Activated T-helper 1 cell treated with anti-CD3 and anti-CD28 coated beads, Interleukin-2, amount 50 U/mL, for 16 hours (primary cell): ENCODE measurements around the gene RIN1.
A peak's percentile ranks its signal among the peaks of the same experiment; 100 is the strongest.
"Not testable (repeated sequence)": the region's sequence is repeated elsewhere in the genome, so short reads cannot be mapped to it uniquely, and the experiment has no call there.

Source experiments
- DNase-seq, 2 donors: peaks; one replicate each; pipeline ENCODE4 v3.0.0-alpha.2; 2020; ENCODE audit warnings: low read depth in 1 of 2, low spot score in 1 of 2

The RIN1 gene

DNA sequence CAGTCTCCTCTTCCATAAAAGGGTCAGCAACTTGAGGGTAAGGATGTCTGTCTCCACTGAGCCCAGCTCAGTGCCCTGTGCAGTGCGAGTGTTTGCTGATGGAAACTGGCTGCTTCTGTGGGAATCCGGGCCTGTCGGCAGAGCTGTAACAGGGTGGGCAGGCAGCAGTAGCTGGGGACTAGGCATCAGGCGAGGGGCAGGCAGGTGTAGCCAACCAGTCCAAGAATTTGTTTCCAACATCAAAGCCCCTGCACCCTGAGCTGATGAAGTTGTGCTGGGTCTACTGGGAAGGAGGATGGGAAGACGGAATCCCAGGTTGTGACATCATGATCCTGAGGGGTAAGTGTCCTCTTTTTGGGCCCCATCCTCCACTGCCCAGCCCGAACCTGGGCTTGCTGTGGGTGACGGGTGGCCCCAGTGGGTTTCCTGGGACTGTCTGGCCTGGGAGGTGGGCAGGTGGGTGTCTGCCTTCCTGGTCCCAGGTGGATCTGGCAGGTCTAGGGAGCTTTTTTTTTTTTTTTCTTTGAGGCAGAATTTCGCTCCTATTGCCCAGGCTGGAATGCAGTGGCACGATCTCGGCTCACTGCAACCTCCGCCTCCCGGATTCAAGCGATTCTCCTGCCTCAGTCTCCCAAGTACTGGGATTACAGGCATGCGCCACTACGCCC lies 24.3 kb upstream of the RIN1 start:
- no peak for DNase-seq

- no peak for DNase-seq
Measured at GRCh38 chr11:66359662-66360087, 23.4 kb upstream of the RIN1 start.

DNA sequence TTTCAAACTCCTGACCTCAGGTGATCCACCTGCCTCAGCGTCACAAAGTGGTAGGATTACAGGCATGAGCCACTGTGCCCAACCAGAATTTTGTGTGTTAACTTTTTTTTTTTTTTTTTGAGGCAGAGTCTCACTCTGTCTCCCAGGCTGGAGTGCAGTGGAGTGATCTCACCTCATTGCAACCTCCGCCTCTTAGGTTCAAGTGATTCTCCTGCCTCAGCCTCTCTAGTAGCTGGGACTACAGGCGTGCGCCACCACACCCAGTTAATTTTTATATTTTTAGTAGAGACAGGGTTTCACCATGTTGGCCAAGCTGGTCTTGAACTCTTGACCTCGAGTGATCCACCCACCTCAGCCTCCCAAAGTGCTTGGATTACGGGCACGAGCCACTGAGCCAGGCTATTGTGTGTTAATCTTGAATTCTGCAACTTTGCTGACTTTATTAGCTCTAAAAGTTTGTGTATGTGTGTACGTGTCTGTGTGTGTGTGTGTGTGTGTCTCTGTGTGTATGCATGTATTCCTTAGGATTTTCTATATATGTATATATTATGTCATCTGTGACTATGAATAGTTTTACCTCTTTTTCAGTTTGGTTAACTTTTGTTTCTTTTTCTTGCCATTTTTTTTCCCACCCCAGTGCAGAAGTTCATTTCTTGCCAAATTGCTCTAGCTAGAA lies 14.5 kb upstream of the RIN1 start:
- not testable (repeated sequence) for DNase-seq

GRCh38 chr11:66349084-66349386 lies 12.8 kb upstream of the RIN1 start:
- no peak for DNase-seq

DNA sequence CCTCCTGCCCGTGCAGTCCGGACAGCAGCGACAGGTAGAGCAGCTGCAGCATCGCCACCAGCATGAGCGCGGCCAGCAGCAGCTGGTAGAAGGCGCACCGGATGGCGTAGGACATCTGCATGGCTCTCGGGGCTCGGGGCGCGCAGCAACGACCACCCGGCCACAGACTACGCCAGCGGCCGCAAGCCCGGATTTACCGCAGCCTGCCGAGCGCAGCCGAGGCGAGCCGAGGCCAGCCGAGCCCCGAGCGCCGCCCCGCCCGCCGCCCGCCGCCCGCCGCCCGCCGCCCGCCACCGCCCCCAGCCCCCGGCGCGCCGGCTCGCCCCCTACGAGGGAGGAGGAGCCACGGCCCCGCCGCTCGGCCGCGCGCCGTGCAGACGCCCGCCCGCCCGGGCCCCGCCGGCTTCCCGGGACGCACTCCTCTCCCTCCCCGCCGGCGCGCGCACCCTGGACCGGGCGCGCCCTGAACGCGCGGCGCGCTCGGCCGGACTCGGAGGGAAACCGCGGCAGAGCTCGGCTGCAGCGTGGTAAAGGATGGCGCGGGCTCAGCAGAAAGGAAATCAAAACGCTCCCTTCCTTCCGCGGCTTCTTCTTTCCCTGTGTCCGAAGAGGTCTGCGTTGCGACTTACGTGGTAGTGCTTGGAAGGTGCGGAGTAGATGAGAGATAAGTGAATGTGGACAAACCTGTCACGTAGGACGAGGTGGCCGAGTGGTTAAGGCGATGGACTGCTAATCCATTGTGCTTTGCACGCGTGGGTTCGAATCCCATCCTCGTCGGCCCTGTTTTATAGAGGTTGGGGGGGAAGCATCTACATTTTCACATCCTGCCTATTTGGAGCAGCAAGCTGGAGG lies 11.4 kb upstream of the RIN1 start, which contains the start of gene B4GAT1:
TSS of gene B4GAT1 (minus strand) at position 205 of the 852 bp plus-strand sequence. CDS start at position 121, 84 bp downstream.
- DNase-seq, result peak; percentile 59 to 69

DNA sequence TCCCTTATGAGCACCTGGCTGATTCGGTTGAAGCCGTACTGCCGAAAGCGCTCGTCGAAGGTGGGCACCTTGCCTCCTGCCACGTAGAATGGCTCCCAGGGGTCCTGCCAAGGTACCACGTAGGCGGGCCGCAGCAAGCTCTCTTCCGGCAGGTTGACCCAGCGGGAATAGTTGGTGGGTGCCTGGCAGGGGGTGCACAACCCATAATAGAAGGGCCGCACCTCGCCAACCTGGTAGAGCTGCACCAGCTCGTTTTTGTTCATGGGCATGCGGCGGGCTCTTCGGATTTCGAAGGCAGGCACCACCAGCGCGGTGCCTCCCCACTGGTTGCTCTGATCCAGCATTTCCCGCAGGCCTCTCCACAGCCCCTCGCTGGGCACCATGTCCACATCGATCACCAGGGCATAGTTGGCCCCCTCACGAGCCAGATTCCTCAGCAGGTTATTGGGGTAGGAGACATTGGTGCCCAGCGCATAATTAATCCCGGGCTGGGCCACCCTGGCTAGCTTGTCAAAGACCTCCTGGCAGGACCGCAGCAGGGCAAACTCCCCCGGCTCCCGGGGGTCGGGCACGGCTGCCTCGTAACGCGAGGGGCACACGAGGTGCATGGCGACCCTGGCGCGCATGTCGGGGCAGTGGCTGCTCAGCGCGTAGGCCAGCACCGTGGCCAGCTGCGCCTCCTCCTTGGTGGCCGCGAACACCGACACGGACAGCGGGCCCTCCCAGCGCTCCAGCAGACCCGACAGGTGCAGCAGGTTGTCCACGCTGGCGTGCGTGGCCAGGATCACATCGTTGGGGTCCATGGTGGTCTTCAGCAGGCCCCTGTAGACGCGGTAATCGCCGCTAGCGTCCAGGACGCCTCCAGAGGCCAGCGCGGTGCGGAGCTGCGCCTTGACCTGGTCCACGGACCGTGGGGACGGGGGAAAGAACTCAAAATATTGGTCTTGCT lies 10.5 kb upstream of the RIN1 start:
- no peak for DNase-seq

GRCh38 chr11:66345316-66345649 lies 9.0 kb upstream of the RIN1 start:
- no peak for DNase-seq

DNA sequence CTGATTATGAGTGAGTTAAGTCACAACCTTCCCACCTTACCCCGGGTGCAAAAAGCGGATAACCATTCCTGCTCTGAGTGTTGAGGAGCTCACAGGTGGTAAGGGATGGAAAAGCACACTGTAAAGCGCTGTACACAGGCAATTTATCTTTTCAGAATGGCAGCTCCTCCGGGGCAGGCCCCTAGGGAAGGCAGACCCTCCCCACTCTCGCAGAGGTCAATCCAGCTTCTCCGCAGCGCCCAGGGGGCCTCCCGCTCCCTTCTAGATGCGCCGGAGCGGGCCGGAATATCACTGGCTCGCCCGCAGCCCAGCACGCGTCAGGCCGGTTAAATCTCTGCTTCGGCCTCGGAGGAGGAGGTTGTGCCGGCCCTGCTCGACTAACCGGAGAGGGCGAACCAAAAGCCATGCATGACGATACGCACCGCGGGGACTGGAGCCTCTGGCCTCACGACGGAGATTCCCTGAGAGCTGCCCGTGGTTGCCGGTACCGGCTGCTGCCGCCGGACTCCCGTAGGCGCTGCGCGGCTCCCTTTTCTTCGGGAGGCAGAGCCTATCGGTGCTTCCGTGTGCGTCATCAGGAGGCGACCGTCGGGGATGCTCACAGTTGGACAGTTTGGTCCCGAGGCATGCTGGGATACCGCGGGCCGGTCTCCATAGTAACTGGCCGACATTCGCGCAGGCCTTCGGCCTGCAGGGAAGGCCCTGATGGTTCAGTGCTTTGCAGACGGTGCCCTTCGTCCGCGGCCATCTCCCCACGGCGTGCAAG lies 8.5 kb upstream of the RIN1 start, which contains the start of gene BRMS1:
TSS of gene BRMS1 (minus strand) at position 555 of the 766 bp plus-strand sequence. CDS start 2,870 bp downstream, outside the sequence.
- peak; percentile 90 to 95 for DNase-seq

DNA sequence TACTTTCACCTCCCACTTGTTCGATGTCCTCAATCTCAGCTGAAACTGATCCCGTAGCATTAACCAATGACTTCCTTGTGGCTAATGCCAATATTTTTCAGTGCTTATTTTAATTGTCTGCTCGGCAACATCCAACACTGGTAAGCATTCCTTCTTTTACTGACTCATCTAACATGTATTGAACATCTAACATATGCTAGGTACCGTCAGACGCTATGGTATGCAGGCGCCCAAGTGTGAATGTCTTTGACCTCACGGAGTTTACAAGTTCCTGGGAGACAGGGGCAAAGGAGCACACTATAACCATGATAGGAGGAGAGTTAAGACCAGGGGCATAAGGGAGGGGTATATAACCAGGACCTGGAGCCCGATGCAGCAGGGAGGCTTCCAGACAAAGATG lies 6.9 kb upstream of the RIN1 start:
- no peak for DNase-seq

GRCh38 chr11:66341502-66342126 lies 5.4 kb upstream of the RIN1 start:
- no peak for DNase-seq

DNA sequence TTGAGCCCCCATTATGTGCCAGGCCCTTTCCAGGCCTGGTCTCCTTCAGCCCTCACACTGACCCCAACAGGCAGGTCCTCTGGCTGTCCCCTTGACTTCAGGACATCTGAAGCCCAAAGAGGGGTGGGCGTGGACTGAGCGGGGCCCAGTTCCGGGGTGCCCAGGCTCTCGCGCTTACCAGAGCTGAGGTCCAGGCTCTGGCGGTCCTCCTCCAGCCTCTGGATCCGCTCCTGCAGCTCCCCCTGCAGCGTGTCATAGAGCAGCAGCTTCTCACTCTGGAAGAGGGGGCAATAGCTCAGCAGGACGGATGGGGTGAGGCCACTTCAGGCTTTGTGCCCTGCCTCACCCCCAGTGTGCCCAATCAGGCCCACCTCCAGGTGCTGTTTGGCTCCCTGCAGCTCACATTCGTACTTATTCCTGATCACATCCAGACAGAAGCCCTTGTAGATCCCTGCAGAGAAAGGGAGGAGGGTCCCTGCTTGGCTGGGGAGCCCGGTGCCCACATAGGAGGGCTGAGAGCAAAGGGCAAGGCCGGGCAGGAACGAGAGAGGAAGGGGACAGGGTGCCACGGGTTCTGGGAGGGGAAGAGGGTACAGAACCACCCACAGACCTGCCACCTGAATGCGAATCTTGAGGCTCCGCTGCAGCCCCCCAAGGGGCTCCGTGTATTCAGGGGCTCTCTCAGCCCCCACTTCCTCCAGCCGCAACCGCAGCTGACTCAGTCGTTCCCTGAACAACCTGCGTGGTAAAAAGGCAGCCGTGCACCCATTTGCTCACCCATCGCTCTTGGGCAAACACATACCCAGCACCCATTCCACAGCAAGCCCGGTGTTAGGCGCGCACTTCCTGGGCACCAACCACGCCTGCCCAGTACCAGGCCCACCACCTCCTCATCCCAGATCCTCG lies 4.6 kb upstream of the RIN1 start:
- DNase-seq, result no peak

GRCh38 chr11:66339686-66340483 lies 3.7 kb upstream of the RIN1 start:
- no peak for DNase-seq

DNA sequence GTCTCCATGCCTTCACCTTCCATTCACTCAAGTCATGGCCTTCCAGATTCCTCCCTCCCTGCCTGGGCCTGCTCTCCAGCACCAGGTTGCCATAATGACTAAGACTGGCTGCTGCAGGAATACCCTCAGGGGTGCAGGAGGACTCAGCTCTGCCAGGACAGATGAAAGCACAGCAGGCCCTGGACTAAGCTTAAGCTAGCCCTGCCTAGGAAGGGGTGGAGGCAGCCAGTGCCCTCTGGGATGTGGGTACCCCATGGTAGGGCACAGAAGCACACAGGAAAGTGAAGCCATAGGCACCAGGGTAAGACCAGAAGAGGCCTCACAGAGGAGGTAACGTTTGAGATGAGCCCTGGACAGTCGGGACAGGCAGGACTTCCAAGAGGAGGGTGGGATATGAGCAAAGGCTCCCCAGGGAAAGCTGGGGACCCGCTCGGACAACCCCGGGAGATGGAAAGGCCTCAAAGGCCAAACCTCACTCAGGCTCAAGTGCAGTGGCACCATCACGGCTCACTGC lies 3.0 kb upstream of the RIN1 start:
- no peak for DNase-seq

GRCh38 chr11:66338276-66339161 lies 2.3 kb upstream of the RIN1 start:
- no peak for DNase-seq

- DNase-seq, result no peak
Measured at GRCh38 chr11:66337103-66337899, 1.1 kb upstream of the RIN1 start.
